ENCODE results near the gene DENND1B.

Gene DENND1B, protein sequence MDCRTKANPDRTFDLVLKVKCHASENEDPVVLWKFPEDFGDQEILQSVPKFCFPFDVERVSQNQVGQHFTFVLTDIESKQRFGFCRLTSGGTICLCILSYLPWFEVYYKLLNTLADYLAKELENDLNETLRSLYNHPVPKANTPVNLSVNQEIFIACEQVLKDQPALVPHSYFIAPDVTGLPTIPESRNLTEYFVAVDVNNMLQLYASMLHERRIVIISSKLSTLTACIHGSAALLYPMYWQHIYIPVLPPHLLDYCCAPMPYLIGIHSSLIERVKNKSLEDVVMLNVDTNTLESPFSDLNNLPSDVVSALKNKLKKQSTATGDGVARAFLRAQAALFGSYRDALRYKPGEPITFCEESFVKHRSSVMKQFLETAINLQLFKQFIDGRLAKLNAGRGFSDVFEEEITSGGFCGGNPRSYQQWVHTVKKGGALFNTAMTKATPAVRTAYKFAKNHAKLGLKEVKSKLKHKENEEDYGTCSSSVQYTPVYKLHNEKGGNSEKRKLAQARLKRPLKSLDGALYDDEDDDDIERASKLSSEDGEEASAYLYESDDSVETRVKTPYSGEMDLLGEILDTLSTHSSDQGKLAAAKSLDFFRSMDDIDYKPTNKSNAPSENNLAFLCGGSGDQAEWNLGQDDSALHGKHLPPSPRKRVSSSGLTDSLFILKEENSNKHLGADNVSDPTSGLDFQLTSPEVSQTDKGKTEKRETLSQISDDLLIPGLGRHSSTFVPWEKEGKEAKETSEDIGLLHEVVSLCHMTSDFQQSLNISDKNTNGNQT

GRCh38 chr1:197775282-197776262 lies at the start of gene DENND1B:
TSS of gene DENND1B (minus strand) at chr1:197775480. CDS start at chr1:197775155, 325 bp downstream.
- no peak for FAIRE-seq

- no peak for FAIRE-seq
Measured at GRCh38 chr1:197814306-197814705, 39.0 kb upstream of the DENND1B start.

GRCh38 chr1:197813741-197814140 lies 38.5 kb upstream of the DENND1B start:
- FAIRE-seq, result no peak

DNA sequence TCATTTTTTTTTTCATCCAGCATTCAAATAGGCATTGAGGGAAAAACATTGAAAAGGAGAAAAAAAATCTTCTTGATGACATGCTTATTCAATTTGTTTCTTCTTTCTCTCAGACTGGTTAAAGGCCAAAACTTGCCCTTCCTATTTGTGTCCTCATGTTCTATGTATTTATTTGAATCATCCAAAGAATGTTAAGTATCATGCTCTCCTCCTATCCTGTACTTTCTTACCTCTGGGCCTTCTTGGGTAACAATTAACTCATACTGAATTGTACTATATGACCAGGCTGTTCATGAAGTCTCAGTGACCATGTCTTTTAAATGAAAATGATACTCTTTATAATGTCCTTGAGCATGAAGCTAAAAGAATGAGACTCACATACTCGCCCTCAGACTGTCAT lies 36.5 kb upstream of the DENND1B start:
- FAIRE-seq, result no peak

- no peak for FAIRE-seq
Measured at GRCh38 chr1:197810812-197811211, 35.5 kb upstream of the DENND1B start.

- FAIRE-seq, result no peak
Measured at GRCh38 chr1:197808880-197809279, 33.6 kb upstream of the DENND1B start.

- FAIRE-seq, result no peak
Measured at GRCh38 chr1:197807739-197808453, 32.6 kb upstream of the DENND1B start.

- no peak for FAIRE-seq
Measured at GRCh38 chr1:197807216-197807615, 31.9 kb upstream of the DENND1B start.

DNA sequence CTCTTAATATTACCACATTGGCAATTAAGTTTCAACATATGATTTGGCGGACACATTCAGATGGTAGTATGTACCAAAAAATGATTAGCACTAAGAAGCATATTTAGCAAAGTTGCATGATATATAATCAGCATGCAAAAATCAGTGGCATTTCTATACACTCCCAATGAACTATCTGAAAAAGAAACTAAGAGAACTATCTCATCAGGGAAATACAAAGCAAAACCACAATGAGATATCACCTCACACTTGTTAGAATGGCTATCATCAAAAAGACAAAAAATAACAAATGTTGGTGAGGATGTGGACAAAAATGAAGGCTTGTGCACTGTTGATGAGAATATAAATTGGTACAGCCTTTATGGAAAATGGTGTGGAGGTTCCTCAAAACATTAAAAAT lies 31.4 kb upstream of the DENND1B start:
- no peak for FAIRE-seq

DNA sequence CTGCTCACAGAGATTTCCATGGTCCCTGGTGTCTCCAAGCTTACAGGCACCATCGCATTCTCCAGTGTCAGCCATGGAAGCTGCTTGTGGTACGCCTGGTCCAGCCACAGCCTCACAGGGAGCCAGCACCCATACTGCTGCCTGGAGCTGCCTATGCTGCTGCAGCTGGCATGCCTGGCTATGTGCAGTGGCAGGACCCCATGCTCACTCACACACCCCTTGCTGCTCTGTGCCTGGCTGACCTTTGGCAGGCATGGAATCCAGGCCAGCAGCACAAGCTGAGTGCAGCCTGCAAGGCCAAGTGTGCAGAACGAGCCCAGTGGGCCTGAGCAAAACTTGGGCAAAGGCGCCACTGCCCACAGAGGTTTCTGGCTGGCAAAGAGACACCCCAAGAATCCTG lies 26.4 kb upstream of the DENND1B start:
- FAIRE-seq, result no peak

DNA sequence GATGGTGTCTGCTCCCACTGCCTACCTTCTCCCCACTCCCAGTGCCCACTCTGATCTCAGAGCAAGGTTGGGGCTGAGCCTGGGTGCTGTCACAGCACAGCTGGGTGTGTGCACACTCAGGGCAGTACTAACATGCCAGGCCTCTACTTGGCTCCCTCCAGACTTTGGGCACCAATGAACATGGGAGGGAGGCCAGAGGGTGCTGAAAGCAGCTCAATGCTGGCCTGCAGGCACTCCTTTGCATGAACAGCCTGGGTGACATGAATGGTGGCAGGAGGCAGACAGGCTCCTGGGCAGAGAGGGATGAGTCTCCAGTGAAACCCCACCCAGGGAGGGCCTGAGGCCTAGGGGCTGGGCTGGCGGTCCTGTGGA lies 25.8 kb upstream of the DENND1B start:
- no peak for FAIRE-seq

DNA sequence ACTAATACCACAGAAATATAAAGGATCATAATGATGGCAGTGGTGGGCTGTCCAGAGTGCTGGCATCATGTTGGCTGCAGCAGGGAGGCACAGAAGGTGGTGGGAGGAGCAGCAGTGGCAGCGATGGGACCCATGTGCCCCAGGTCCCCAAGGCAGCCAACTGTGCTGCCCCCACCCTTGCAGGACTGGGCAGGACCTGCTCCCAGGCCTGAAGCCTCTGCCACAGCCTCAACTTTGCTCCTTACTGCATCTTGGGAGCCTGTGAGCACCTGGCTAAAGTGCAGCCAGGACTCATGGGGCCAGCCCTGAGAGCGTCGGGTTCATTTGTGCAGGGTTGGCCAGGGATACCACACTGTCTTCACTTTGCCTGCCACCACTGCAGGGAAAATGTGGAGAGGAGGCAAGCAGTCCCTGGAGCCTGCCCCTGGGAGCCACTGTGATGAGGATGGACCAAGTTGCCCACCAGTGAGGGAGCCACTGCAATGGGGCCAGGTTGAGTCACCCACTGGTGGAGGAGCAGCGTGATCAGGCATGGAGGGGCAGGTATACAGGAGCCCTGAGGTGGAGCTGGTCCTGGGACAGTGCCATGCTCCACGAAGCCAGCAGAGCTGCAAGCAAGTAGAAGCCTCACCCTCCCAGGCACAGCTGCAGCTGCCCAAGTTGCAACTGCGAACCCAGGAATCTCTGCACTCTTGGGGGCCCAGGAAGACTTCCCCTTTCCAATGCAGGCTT lies 25.3 kb upstream of the DENND1B start:
- no peak for FAIRE-seq

DNA sequence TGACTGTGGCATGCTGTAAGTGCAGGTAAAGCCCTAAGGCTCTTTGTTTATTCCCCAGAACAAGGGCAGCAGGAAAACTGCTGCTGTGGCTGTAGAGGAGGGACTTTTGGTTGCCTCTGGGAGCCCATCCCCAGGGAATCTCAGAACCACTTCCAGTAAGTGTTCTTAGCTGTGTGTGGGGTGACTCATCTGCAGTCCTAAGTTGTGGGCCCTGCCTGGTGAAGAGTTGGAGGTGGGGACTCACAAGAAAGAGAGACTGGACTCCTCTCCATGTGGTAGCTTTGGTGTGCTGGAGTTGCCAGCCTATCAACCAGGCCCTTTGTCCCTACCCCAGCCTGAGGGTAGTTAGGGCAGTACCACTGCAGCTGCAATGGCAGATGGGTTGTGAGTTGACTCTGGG lies 24.0 kb upstream of the DENND1B start:
- FAIRE-seq, result no peak

GRCh38 chr1:197798492-197798891 lies 23.2 kb upstream of the DENND1B start:
- no peak for FAIRE-seq

- FAIRE-seq, result no peak
Measured at GRCh38 chr1:197797010-197797409, 21.7 kb upstream of the DENND1B start.

DNA sequence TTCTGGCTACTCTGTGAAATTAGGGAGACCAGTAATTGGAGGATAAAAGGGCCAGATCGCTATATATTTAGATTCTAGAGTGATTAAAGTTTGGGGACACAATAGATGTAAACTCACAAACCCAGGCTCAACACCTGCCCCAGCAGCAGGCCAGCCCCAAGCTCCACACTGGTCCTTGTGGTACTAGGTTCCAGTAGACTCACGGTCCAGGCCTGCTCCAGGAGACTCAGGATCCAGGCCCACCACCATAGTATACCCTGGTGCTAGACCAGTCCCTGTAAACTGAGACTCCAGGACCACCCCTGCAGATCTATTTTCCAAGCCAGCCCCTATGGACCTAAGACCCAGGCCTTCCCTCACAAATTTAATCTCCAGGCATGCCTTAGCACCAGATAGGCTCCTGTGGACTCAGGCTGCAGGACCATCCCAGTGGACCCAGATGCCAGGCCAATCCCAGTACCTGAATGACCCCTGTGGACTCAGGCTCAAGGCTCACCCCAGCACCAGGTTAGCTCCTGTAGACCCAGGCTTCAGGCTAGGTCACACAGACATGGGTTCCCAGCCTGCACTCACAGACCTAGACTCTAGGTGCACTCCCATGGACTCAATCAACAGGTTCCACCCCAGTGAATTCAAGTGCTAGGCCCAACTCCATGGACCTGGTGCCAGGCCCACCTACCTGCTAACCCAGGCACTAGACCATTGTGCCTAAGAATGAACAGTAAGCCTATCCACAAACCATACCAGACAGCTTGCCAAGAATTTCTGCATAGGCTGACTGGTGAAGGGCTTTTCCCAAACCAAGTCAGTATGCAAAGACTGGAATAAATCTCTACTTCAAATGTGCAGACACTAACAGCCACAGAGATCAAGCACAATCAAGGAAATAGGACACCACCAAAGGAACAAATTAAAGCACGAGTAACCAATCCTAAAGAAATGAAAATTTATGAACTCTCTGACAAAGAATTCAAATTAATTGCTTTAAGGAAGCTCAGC lies 13.8 kb upstream of the DENND1B start:
- no peak for FAIRE-seq

DNA sequence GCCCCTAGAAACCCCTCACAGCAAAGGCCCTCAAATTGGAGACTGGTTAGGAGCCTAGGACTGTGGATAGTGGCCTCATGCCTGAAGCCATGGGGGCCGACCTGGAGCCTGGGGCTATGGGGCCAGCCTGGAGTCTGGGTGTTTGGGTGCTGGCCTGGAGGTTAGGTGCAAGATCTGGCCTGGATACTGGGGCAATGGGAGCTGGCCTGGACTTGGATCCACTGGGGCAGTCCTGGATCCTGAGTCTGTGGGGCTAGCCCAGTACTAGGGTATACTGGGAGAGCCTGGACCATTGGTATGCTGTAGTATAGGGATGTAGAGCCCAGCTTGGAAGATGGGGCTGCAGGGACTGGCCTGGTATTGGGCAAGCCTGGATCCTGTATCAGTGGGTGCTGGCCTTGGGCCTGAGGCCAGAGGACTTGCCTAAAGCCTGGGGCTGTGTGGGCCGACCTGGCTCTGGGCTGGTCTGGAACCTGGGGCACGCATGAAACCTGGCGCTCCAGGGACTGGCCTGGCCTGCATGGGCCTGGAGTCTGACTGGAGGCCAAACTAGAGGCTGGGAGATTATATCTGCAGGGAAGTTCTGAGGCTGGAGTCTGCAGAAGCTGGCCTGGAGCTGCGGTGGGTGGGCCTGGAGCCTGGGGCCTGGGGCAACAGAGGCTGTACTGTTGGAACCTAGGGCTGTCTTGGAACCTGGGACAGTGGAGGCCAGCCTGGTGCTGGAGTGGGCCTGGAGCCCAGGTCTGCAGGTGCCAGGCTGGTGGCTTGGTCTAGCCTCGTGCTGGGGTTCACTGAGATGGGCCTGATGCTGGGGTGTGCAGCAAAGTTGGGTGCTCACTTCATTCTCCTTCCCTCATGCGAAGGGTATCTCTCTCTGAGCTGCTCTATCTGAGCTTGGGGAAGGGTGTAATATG lies 12.6 kb upstream of the DENND1B start:
- no peak for FAIRE-seq

DNA sequence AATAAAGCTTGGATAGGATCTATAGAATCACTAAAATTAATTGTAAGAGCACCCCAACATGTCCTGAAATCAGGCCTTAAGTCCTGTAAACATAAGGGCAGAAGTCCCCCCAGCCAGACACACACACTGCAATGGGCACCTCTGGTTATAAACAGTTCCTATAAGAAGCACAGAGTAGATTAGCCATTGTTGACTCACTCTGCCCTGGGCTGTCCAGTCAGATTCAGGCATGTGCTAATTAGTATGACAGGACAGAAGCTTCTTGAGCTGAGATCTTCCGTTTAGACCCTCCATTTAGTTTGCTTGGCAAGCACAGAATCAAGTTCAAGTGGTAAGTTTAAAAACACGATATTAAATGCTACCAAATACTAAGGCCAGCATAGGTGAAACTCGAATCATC lies 11.8 kb upstream of the DENND1B start:
- FAIRE-seq, result no peak

DNA sequence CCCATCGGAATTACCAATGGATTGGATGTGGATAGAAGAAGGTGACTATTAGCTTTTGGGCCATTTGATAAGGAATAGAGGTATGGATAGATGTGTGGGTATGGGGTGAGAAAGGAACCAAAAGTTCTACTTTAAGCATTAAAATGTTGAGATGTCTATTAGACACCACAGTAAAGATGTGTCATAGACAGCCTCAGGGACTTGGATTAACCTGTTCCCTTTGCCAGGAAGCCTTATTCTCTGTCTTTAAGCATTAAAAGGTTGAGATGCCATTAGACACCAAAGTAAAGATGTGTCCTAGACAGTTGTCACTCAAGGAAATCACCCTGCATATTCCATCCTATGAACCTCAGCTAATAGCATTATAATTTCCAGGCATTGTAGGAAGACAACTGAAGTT lies 11.0 kb upstream of the DENND1B start:
- no peak for FAIRE-seq

Measured in islet of Langerhans (tissue), 1 donor.